NB4 (cell line): ENCODE measurements around the gene TRIO.

Source experiments
- DNase-seq: peaks from one replicate; pipeline ENCODE4 v3.0.0; 2010; ENCODE audit warnings: low read depth
- H3K4me3 ChIP-seq: one replicate; pipeline ENCODE4 v1.5.1; 2011; ENCODE audit warnings: mild to moderate bottlenecking, low read depth, low read length, moderate library complexity
- MYC ChIP-seq: IDR thresholded peaks from 2 replicates; pipeline ENCODE4 v1.6.1; 2011; ENCODE audit warnings: low read depth, low read length
- POLR2A ChIP-seq: IDR thresholded peaks from 2 replicates; pipeline ENCODE4 v1.6.1; 2011; ENCODE audit warnings: mild to moderate bottlenecking; ENCODE audit not compliant: insufficient read length; ENCODE audit errors: extremely low read depth
- TF ChIP-seq, protein P1 (sequence below): IDR thresholded peaks from one replicate; pipeline ENCODE4 v1.5.1; 2012; ENCODE audit warnings: low read depth, low read length
- TF ChIP-seq, protein P2 (sequence below): IDR thresholded peaks from 2 replicates; pipeline ENCODE4 v1.6.1; 2011; ENCODE audit warnings: low read depth, low read length

The TRIO gene

GRCh38 chr5:14351845-14352712 lies 208.9 kb downstream of the TRIO start:
- TF ChIP-seq, protein P1, sequence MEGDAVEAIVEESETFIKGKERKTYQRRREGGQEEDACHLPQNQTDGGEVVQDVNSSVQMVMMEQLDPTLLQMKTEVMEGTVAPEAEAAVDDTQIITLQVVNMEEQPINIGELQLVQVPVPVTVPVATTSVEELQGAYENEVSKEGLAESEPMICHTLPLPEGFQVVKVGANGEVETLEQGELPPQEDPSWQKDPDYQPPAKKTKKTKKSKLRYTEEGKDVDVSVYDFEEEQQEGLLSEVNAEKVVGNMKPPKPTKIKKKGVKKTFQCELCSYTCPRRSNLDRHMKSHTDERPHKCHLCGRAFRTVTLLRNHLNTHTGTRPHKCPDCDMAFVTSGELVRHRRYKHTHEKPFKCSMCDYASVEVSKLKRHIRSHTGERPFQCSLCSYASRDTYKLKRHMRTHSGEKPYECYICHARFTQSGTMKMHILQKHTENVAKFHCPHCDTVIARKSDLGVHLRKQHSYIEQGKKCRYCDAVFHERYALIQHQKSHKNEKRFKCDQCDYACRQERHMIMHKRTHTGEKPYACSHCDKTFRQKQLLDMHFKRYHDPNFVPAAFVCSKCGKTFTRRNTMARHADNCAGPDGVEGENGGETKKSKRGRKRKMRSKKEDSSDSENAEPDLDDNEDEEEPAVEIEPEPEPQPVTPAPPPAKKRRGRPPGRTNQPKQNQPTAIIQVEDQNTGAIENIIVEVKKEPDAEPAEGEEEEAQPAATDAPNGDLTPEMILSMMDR, result peak; percentile 97
- no peak for TF ChIP-seq POLR2A
- TF ChIP-seq, protein P2, sequence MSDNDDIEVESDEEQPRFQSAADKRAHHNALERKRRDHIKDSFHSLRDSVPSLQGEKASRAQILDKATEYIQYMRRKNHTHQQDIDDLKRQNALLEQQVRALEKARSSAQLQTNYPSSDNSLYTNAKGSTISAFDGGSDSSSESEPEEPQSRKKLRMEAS, result no peak
- TF ChIP-seq MYC, result no peak
- H3K4me3 ChIP-seq, result no peak overlapping the region
- peak; percentile 73 for DNase-seq

DNA sequence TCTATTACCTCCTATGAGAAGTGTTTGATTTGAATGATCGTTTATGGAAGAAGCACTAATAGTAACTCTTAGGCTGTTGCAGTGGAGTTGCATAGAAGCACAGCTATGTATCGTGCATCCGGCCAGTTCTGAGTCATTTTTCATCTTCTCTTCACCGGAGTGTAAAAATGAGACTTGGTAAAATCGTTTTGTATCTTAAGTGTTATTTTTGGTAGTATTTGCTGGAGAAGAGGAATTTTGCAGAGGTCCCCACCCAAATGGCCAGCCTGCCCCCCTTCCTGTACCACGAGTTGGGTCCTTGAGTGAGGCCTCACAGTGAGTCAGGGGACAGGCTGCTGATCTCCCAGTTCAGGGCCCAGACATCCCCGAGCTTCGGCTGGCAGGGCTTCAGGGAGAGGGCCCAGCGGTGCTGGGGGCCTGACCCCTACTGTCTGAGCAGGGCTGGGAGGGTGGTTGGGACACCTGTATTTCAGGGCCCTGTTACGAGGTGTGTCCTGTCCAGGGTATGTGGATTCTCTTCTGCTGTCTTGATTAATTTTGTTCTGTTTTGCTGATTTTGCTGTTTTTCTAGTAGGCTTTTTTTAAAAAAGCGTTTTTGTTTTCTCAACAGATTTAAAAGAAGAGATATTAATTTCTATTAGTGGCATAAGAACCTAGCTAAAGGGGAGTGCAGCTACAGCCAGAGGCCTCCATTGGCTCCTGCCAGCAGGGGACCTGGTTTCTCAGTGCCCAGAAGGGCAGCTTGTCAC lies 210.8 kb downstream of the TRIO start:
- DNase-seq, result no peak
- TF ChIP-seq, protein P2, result no peak
- TF ChIP-seq MYC (no peak), POLR2A (no peak)
- TF ChIP-seq, protein P1, result no peak

GRCh38 chr5:14355391-14355790 lies 212.2 kb downstream of the TRIO start:
- TF ChIP-seq MYC (no peak), POLR2A (no peak)
- TF ChIP-seq, protein P2, result no peak
- TF ChIP-seq, protein P1, result no peak
- DNase-seq, result no peak
- no peak overlapping the region for H3K4me3 ChIP-seq

More for the DNA sequence above, 210.8 kb downstream of the TRIO start:
- no peak overlapping the region for H3K4me3 ChIP-seq

- TF ChIP-seq, protein P1, result no peak
- TF ChIP-seq MYC (no peak), POLR2A (no peak)
- TF ChIP-seq, protein P2, result no peak
- DNase-seq, result no peak
These were observed 213.2 kb downstream of the TRIO start for GRCh38 chr5:14356305-14356704.

GRCh38 chr5:14357441-14357840 lies 214.3 kb downstream of the TRIO start:
- no peak for TF ChIP-seq MYC
- TF ChIP-seq, protein P2, result no peak
- TF ChIP-seq, protein P1, result no peak
- TF ChIP-seq POLR2A, result no peak
- H3K4me3 ChIP-seq, result no peak overlapping the region
- DNase-seq, result no peak

More at GRCh38 chr5:14356305-14356704, 213.2 kb downstream of the TRIO start:
- H3K4me3 ChIP-seq, result no peak overlapping the region
